ENCODE data around the gene HDGFL2.

HDGFL2 gene

DNA sequence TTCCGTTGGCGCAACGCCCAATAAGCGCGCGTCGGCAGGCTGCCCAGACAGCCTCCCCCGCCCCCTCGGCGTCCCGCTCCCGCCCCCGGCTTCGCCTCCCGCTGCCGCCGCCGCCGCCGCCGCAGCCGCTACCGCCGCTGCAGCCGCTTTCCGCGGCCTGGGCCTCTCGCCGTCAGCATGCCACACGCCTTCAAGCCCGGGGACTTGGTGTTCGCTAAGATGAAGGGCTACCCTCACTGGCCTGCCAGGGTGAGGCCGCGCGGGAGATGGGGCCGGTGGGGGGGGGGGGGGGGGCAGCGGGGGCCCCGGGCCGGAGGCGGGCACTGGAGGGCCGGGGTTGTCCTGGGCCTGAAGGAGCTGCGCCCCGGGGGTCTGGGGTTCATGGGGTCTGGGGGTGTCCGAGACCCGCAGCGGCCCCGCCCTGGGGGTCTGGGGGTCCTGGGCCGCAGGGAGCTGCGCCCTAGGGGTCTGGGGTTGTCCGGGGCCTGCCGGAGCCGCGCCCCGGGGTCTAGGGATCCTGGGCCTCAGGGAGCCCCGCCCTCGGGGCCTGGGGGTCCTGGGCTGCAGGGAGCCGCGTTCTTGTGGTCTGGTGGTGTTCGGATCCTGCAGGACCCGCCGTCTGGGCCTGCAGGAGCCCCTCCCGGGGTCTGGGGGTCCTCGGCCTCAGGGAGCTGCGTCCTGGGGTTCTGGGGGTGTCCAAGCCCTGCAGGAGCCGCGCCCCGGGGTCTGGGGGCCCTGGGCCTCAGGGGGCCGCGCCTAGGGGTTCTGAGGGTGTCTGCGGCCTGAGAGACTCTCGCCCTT, at the start of gene HDGFL2:
Gene HDGFL2 (plus strand): TSS at position 124 of the 801 bp plus-strand sequence. CDS start 54 bp downstream, at position 178.
- DNase-seq: peak in 1 of 2 experiments; percentile 32

DNA sequence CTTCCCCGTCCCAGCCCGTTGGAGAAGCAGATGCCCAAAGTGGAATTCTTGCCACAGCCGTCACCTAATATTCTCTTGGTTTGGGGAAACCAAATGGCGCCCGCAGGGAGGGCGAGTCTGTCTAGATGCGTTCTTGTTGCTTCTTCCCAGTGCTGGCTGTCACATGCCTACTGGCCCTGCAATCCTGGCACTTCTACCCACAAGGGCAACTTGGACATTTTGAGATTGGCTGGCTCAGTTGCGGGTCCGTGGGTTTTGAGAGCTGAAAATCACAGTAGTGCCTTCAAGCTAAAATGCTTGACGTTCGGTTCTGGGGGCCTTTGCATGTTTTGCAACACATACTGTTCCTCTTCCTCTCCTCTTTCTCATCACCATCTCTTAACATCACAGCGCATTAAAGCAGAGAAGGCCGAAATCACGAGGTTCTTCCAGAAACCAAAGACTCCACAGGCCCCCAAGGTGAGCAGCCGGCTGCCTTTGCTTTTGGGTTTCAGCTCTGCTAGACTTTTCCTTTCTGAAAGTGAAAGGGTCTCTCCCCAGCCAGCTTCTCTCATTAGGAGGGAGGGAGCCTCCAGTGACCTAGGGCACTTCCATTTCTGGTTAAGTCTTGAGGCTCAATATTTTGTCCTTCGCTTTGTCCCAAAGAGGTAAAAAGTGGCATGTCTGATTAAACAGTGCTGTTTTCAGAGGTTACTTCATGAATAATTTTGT, 48.5 kb upstream of the HDGFL2 start:
- no peak for DNase-seq

DNA sequence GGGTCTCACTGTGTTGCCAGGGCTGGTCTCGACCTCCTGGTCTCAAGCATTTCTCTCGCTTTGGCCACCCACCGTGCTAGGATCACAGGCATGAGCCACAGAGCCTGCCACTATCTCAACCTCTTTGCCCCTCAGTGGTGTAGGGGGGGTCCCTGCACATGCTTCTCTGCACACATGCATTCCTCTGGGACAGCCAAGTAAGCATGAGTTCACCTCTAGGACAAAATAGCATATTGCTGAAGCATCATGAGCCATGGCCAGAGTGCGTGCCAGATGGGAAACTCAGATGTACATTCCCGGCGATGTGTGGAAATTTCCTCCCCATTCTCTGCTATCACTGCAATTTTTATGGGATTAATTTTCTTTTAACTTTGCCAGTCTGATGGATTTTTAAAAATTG, 46.6 kb upstream of the HDGFL2 start:
- DNase-seq: no peak

DNA sequence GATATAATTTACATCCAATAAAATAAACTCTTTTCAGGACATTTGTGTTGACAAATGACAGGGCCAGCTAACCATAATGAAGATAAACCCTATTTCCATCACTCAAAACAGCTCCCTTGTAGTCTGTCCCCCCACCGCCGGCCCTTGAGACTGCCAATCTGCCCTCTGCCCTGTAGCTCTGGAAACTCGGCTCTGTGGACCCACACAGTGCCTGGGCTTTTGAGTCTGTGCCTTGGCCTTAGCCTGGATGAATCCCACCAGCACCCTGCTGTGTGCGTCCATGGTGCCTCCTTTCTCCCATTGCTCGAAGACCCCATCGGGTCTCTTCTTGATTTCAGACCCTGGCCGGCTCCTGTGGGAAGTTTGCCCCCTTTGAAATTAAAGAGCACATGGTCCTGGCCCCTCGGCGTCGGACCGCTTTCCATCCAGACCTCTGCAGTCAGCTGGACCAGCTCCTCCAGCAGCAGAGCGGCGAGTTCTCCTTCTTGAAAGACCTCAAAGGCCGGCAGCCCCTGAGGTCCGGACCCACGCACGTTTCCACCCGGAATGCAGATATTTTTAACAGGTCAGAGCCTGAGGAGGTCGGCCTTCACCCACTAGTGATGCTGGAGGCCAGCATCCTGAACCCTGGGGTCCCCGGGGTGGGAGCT, 43.6 kb upstream of the HDGFL2 start:
- DNase-seq: no peak

DNA sequence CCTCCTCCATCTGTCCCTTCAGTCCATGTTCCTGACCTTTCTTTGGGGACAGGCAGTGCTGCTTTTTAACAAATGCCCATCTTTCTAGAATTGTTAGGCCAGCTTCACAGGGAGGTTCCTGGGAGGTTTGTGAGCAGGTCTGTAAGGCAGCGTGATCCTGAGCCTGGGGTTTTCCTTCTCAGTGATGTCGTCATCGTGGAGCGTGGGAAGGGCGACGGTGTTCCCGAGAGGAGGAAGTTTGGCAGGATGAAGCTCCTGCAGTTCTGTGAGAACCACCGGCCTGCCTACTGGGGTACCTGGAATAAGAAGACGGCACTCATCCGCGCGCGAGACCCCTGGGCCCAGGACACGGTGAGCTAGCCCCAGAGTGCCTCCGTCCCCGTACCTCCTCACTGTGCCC, 42.8 kb upstream of the HDGFL2 start:
- DNase-seq: no peak

DNA sequence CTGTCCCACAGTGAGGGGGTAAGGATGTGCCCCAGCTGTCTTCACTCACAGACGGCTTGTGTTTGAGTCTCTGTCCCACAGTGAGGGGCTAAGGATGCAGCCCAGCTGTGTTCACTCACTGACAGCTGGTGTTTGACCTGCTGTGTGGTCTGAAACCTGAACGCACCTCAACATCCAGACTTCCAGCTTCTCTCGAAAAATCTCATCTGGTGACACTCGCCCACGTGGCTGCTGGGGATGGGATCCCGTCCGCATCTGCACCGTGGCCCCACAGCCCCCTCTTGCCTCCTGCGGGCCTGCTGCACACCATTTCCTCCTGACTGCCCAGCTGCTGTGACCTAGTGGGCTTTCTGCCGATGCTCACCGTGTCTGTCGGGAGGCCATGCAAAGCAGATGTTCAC, 42.3 kb upstream of the HDGFL2 start:
- DNase-seq: no peak

DNA sequence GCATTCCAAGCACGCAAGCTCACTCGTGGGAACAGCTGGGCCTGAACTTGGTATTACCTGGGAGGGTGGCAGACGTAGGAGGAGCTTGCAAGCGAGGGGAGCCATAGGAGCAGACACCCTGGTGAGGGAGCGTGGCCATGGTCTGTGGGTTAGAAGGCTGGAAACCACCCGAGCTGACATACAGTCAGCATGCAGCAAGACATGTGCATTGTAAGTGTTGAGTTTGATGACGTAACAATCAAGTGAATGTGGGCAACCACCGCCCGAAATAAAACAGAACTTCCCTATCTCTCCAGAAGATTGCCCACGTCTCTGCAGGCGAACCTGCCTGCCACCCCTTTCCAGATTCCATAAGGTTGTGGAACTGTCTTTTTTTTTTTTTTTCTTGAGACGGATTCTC, 41.3 kb upstream of the HDGFL2 start:
- DNase-seq: no peak

DNA sequence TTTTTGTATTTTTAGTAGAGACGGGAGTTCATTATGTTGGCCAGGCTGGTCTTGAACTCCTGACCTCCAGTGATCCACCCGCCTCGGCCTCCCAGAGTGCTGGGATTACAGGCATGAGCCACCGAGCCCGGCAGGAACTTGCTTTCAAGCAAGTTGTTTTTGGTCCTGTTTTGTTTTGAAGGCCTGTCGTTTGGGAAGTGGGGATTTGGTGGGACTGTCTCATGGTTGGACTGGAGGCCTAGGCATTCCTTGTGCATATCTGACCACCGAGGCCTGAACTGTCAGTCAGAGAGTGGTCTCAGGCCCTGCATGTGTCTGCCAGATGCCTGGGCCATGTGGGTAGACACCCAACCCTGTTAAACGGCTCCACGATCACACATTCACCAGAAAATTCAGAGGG, 40.8 kb upstream of the HDGFL2 start:
- no peak for DNase-seq

DNA sequence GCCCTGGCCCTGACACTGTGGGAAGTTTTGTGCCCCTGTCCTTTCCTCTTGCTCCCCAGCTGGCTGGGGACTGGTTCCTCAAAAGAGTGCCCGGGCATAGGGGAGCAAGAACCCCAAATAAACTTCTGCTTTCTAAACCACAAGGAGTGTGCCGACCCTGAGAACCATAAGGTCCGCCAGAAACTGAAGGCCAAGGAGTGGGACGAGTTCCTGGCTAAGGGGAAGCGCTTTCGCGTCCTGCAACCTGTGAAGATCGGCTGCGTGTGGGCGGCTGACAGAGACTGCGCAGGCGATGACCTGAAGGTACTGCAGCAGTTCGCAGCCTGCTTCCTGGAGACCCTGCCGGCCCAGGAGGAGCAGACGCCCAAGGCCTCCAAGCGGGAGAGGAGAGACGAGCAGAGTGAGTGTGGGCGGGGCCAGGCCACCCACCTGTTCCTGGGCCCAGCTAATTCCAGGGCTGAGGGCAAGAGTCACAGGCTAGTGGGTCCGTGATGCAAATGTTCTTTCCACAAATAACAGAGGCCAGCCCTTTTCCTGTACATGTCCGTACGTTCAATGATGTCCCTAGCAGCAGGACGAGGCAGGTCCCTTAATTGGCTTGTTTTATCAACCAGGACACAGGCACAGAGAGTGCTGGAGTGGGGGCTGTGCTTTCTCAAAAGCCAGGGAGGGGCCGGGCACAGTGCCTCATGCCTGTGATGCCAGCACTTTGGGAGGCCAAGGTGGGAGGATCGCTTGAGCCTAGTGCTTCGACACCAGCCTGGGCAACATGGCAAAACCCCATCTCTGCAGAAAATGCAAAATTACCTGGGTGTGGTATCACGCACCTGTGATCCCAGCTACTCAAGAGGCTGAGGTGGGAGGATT, 40.1 kb upstream of the HDGFL2 start:
- no peak for DNase-seq

DNA sequence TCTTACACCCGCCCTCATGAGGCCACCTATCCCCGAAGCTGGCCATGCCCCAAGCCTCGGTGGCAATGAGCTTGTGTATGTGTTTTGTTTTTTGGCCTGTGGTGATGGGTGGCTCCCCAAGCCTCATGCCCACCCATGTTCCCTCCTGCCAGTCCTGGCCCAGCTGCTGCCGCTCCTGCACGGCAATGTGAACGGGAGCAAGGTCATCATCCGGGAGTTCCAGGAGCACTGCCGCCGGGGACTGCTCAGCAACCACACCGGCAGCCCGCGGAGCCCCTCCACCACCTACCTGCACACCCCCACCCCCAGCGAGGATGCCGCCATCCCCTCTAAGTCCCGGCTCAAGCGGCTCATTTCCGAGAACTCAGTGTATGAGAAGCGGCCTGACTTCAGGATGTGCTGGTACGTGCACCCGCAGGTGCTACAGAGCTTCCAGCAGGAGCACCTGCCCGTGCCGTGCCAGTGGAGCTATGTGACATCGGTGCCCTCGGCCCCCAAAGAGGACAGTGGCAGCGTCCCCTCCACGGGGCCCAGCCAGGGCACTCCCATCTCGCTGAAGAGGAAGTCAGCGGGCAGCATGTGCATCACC, 39.1 kb upstream of the HDGFL2 start:
- DNase-seq: no peak

DNA sequence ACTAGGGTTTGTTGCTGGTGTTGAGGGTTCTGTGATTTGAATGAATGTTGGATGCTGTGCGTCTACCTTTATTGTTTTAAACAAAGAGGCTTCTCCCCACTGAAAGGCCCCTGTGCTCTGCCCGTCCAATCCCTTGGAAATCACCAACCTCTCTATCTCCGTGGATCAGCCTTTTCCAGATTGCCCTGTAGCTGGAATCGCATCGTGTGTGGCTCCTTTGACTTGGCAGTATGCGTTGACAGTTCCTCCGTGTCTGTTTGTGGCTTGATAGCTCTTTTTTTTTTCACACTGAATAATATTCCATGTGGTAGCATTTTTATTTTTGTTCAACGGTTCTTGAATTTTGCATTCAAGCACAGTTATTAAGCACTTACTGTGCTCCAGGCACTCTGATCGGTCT, 37.7 kb upstream of the HDGFL2 start:
- no peak for DNase-seq

DNA sequence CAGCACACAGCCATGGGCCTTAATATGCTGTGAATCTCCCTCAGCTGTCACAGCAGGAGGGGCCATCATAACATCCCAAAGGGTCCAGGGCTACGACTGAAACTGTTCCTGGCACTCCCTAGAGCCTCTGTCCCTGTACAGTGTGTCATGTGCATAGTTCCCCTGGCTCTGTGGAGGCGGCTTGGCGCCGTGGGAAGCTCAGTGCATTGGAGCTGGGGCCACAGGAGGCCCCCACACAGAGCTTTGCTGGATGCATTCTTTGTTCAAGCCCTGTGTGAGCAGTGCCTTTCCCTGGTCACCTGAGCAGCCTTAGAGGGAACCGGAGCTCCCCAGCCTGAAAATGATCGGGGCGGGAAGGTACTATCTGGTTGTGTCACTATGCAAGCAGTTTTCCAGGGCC, 35.9 kb upstream of the HDGFL2 start:
- no peak for DNase-seq

DNA sequence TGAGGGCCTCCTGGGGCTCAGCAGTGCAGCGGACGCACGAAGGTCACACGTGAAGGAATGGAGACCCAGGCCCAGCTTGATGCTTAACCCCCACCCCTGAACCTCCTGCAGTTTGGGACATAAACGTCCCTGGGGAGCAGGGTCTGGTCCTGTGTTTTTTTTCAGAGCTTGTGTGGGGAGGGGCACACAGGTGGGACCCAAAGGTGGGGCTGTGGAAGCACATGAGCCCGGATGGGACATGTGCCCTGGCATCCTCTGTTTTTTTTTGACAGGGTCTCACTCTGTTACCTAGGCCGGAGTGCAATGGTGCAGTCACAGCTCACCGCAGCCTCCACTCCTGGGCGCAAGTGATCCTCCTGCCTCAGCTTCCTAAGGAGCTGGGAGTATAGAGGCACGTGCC, 35.0 kb upstream of the HDGFL2 start:
- DNase-seq: no peak

DNA sequence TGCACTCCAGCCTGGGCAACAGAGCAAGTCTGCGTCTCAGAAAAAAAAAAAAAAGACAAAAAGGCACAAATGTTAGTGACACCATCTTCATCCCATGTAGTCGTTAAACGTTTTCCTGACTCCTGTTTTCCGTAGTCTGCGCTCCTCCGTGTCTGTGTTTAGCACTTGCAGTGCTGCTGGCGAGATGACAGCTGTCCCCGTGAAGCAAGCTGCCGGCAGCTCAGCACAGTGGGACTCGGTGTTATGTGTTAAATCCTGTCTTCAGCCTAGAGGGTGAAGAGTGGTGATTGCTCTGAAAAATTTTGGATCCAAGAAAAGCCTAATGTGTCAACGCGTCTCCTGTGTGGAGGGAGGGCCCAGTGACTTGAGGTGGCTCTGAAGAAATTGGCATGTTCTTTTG, 32.9 kb upstream of the HDGFL2 start:
- no peak for DNase-seq

DNA sequence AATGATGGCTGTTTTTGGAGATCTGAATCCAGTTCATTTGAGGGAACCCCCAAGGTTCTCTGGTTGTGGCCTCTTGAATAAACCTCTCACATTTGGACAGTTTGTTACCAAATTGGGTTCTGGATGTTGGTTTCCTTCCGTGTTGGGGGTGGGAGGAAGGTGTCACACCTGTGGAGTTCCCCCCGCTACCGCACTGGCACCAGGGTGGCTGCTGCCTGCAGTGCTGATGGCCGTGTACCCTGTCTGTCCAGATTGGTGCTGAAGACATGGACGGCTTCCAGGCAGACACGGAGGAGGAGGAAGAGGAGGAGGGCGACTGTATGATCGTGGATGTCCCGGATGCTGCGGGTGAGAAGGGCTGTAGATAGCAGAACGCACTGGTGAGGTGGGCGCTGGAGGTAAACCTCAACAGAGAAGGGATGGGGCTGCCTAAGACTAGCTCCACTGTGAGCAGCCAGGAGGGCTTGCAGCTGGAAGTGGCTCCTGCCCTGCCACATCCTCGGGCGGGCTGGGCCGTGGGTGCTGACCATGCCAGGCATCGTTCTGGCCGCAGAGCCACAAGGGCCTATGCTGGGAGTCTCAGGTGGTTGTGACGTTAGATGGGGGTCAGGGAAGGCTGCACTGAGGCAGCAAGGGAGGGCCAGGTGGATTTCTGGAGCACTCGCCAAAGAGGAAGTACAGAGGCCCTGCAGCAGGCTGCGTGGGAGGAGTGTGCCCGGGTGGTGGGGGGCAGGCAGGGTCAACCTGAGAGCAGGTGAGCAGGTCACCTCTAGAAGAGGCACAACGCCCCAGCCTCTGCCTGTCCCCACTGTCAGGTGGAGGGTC, 29.9 kb upstream of the HDGFL2 start:
- no peak for DNase-seq

DNA sequence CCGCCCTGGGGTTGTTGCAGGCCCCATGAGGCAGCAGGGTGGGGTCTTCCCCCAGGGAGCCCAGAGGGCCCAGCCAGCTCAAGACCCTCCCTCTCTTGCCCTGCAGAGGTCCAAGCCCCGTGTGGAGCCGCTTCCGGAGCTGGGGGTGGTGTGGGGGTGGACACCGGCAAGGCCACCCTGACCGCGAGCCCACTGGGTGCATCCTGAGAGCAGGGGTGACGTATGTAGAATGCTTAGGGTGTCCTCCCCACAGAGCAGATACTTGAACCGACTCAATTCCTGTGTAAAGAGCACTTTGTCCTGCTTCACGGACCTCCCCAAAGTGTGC, 29.3 kb upstream of the HDGFL2 start:
- DNase-seq: no peak

DNA sequence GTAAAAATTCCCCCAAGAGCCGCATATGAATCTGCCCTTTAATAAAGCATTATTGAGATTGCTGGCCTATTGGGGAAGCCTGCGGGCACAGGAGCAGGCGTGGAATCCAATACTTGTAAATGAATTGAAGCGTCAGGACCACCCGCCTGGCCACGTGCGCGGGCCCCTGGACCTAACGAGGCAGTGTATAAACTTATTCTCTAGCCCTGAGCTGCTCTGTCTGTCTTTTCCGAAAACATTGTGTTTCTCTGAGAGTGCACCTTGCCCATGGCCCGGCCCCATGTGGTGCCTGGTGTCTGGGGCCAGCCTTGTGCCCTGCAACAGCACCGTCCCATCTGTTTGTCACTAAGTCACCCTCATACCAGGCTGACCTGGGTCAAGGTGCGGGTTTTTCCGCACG, 28.9 kb upstream of the HDGFL2 start:
- DNase-seq: no peak

DNA sequence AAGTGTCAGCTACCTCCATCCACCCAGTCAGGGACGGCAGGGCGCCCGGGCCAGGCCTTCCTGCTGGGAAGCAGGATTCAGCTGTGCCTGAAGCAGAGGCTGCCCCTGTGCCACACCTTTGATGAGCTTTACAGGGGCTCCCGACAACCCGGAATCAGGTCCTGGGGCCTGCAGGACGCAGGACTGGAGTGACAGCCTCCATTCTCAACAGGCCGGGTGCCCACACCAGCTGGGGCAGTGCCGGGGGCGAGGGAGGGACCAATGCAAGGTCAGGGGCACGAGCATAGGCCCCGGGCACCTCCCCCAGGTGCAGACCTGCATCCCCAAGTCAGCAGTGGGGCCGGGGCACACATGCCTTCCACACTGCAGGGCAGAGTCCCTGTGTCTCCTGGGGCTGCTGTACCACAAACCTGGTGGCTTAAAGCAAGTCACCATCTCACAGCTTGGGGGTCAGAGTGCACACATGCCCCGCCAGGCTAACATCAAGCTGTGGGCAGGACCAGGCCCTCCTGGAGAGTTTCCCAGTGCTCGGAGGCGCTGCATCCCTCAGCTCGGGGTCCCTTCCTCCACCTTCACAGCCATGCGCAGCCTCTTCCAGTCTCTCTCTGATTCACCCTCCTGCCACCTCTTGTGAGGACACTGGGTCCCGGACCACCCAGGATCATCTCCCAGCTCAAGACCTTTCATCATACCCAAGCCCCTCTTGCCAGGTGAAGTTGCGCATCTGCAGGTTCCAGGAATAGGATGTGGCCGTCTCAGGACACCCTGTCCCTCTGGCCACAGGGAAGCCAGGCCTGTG, 27.9 kb upstream of the HDGFL2 start:
- DNase-seq: no peak

DNA sequence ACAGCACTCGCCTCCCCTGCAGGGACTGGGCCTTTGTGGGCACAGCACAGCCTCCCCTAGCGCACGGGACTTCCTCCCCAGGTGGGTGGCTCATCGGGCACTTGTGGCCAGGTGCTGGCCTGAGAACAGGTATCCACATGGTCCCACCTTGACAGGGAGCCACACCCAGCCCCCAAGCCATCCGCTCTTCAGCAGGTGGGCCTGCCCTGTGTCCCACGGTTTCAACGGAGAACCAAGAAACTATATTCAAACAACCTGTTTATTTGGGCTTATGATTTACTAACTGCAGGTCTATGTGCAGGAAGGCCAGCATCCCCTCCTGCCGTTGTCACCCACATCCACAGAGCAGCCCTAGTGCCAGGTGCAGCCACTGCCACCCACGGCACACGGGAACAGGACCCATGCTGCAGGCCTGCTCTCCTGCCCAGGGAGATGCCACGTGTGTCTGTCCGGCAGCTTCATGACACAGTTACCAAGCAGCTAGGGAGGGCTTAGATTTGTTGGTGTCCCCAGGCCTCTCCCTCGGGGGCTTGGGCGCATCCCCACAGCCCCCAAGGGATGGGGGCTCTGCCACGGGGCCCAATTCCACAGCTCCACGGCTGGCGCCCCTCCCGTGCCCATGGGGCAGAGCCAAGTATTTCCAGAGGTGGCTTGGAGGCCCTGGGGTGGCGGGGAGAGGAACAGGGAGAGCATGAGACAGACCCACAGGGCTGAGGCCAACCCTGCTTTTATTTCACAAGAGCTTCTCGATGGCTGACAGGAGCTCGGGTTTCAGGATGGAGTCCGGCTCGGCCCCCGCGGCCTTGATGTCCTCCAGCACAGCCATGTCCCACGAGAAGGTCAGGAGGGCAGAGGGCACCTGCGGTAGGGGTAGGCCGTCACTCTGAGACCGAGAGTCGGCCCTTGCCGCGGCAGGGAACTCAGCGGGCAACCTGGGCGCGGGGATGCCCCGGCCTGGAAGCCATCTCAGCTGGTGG, 27.0 kb upstream of the HDGFL2 start:
- DNase-seq: no peak
